Measurements from ENCODE around the gene PSME3. TPM values are rescaled to one million over a fixed set of nuclear protein-coding genes. Genes with fewer than 3 reads are reported as not detected.

The PSME3 gene
- total RNA-seq, 1 experiment from 2014 or later: 120 TPM

- Histone ChIP-seq H3K27ac (ENCODE audit: low read depth, low read length, poor library complexity, severe bottlenecking) (no peak overlapping the region), H3K27me3 (replicated peaks; ENCODE audit: insufficient read depth, low read depth, low read length, poor library complexity) (no peaks in the 10 kb centered on the region), H3K36me3 (ENCODE audit: insufficient read depth, low read length, poor library complexity, severe bottlenecking) (peaks cover 8% of the 10 kb centered on the region), H3K9me3 (ENCODE audit: low read depth, low read length, poor library complexity, severe bottlenecking) (no peaks in the 10 kb centered on the region), H3K4me3 (ENCODE audit: low read depth, low read length, poor library complexity, severe bottlenecking) (no peak overlapping the region), H3K4me1 (ENCODE audit: insufficient read depth, low read length, poor library complexity, severe bottlenecking) (no peaks in the 10 kb centered on the region)
- intact Hi-C loops (cut with micrococcal nuclease; ENCODE audit: unreplicated experiment): no loop called here
- POLR2A ChIA-PET (ENCODE audit: low non-redundant PET): interaction anchor here (0.6 kb wide), 1 partner anchor 17 kb away, joined by 3 read pairs; no protein-coding TSS in a partner anchor
- CTCF ChIA-PET: no interaction called here
- TF ChIP-seq CTCF (conservative IDR thresholded peaks at IDR 0.05; ENCODE audit: low read depth, low read length) (no peak), EZH2 (IDR thresholded peaks at IDR 0.05; ENCODE audit: borderline replicate concordance, low read depth, low read length, poor library complexity, severe bottlenecking) (no peak)
- no peak for DNase-seq (ENCODE audit: low spot score)
- no TSS peak for BruUV-seq (replicated peaks)
These were observed 14.9 kb downstream of the PSME3 start for GRCh38 chr17:42848093-42848492.

GRCh38 chr17:42849031-42849430, 15.8 kb downstream of the PSME3 start:
- H3K27ac ChIP-seq (ENCODE audit: low read depth, low read length, poor library complexity, severe bottlenecking): no peak overlapping the region
- no peaks in the 10 kb centered on the region for H3K27me3 ChIP-seq (replicated peaks; ENCODE audit: insufficient read depth, low read depth, low read length, poor library complexity)
- POLR2A ChIA-PET (ENCODE audit: low non-redundant PET): no interaction called here
- no peak overlapping the region for H3K4me3 ChIP-seq (ENCODE audit: low read depth, low read length, poor library complexity, severe bottlenecking)
- peaks cover 3% of the 10 kb centered on the region for H3K36me3 ChIP-seq (ENCODE audit: insufficient read depth, low read length, poor library complexity, severe bottlenecking)
- BruUV-seq (replicated peaks): no TSS peak
- no peak for DNase-seq (ENCODE audit: low spot score)
- CTCF ChIA-PET: no interaction called here
- intact Hi-C loops (cut with micrococcal nuclease; ENCODE audit: unreplicated experiment): no loop called here
- no peaks in the 10 kb centered on the region for H3K9me3 ChIP-seq (ENCODE audit: low read depth, low read length, poor library complexity, severe bottlenecking)
- no peaks in the 10 kb centered on the region for H3K4me1 ChIP-seq (ENCODE audit: insufficient read depth, low read length, poor library complexity, severe bottlenecking)
- TF ChIP-seq EZH2 (IDR thresholded peaks at IDR 0.05; ENCODE audit: borderline replicate concordance, low read depth, low read length, poor library complexity, severe bottlenecking) (no peak), CTCF (conservative IDR thresholded peaks at IDR 0.05; ENCODE audit: low read depth, low read length) (no peak)

GRCh38 chr17:42849451-42850181, 16.4 kb downstream of the PSME3 start:
- Histone ChIP-seq H3K27ac (ENCODE audit: low read depth, low read length, poor library complexity, severe bottlenecking) (no peak overlapping the region), H3K4me3 (ENCODE audit: low read depth, low read length, poor library complexity, severe bottlenecking) (no peak overlapping the region), H3K4me1 (ENCODE audit: insufficient read depth, low read length, poor library complexity, severe bottlenecking) (no peaks in the 10 kb centered on the region), H3K36me3 (ENCODE audit: insufficient read depth, low read length, poor library complexity, severe bottlenecking) (peaks cover 3% of the 10 kb centered on the region), H3K27me3 (replicated peaks; ENCODE audit: insufficient read depth, low read depth, low read length, poor library complexity) (no peaks in the 10 kb centered on the region), H3K9me3 (ENCODE audit: low read depth, low read length, poor library complexity, severe bottlenecking) (no peaks in the 10 kb centered on the region)
- TF ChIP-seq EZH2 (IDR thresholded peaks at IDR 0.05; ENCODE audit: borderline replicate concordance, low read depth, low read length, poor library complexity, severe bottlenecking): no peak
- no peak for TF ChIP-seq CTCF (conservative IDR thresholded peaks at IDR 0.05; ENCODE audit: low read depth, low read length)
- DNase-seq (ENCODE audit: low spot score): no peak
- intact Hi-C loops (cut with micrococcal nuclease; ENCODE audit: unreplicated experiment): no loop called here
- ChIA-PET CTCF (no interaction called here), POLR2A (ENCODE audit: low non-redundant PET) (no interaction called here)
- BruUV-seq (replicated peaks): no TSS peak

Measured in A673 (cell line).